ENCODE results near the gene COASY. TPM values are rescaled to one million over a fixed set of nuclear protein-coding genes. Genes with fewer than 3 reads are reported as not detected.
A peak's percentile ranks its signal among the peaks of the same experiment; 100 is the strongest.

The COASY gene
- total and polyA plus RNA-seq, 2 experiments from 2014 or later, result 60.1 to 72.1 TPM

DNA sequence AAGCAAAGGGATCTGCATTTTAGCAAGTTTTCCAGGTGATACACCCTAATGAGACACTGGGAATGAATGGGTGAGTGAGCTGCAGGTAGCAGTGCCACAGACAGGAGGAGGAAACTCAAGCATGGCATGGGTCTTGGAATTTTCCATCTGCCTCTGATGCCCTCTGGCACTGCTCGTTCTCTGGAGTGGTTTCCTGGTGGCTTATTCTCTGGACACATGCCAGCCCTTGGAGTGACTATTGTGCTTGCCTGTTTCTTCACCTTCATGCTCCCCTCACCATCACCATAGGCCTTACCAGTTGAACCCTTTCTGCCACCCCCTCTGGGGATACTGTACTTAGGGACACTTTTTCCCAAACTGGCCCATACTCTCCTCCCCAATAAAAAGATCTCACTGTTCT lies 1.6 kb downstream of the COASY start:
- ATAC-seq (no peak), DNase-seq (ENCODE audit: low spot score) (no peak)
- Histone ChIP-seq H2AFZ (no peak overlapping the region), H3K4me1 (ENCODE audit: insufficient read depth) (peaks cover 19% of the 10 kb centered on the region), H3K4me3 (no peak overlapping the region; the same call in 1 of the 2 replicates), H3K27me3 (ENCODE audit: insufficient read depth) (no peaks in the 10 kb centered on the region), H3K27ac (ENCODE audit: low read depth) (no peak overlapping the region), H3K4me2 (peak overlapping the region; percentile 81), H4K20me1 (replicated peaks; ENCODE audit: insufficient read depth) (no peaks in the 10 kb centered on the region), H3F3A (replicated peaks; ENCODE audit: low read depth) (peaks cover 27% of the 10 kb centered on the region), H3K79me2 (replicated peaks; ENCODE audit: insufficient read depth) (peaks cover 27% of the 10 kb centered on the region), H3K36me3 (ENCODE audit: insufficient read depth) (peaks cover 2% of the 10 kb centered on the region; the same call in 1 of the 2 replicates), H3K9me2 (ENCODE audit: insufficient read depth) (no peaks in the 10 kb centered on the region)
- H3K27me3 Mint-ChIP-seq (ENCODE audit: insufficient read depth, low read depth, poor library complexity), result peaks cover 15% of the 10 kb centered on the region
- H3K9me3 Mint-ChIP-seq, result no peaks in the 10 kb centered on the region
- TF ChIP-seq ZNF331 (CRISPR knock-in tag; IDR thresholded peaks at IDR 0.05; ENCODE audit: low read depth), result no peak
- TF ChIP-seq, protein P1, sequence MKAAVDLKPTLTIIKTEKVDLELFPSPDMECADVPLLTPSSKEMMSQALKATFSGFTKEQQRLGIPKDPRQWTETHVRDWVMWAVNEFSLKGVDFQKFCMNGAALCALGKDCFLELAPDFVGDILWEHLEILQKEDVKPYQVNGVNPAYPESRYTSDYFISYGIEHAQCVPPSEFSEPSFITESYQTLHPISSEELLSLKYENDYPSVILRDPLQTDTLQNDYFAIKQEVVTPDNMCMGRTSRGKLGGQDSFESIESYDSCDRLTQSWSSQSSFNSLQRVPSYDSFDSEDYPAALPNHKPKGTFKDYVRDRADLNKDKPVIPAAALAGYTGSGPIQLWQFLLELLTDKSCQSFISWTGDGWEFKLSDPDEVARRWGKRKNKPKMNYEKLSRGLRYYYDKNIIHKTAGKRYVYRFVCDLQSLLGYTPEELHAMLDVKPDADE (IDR thresholded peaks at IDR 0.05), result no peak
- TF ChIP-seq EZH2phosphoT487 (IDR thresholded peaks at IDR 0.05; ENCODE audit: unreplicated experiment), result no peak
- no peak for TF ChIP-seq NANOG (IDR thresholded peaks at IDR 0.05; ENCODE audit: borderline replicate concordance)
- TF ChIP-seq EZH2 (IDR thresholded peaks at IDR 0.05; ENCODE audit: low read depth, unreplicated experiment), result no peak
- TF ChIP-seq, protein P2, sequence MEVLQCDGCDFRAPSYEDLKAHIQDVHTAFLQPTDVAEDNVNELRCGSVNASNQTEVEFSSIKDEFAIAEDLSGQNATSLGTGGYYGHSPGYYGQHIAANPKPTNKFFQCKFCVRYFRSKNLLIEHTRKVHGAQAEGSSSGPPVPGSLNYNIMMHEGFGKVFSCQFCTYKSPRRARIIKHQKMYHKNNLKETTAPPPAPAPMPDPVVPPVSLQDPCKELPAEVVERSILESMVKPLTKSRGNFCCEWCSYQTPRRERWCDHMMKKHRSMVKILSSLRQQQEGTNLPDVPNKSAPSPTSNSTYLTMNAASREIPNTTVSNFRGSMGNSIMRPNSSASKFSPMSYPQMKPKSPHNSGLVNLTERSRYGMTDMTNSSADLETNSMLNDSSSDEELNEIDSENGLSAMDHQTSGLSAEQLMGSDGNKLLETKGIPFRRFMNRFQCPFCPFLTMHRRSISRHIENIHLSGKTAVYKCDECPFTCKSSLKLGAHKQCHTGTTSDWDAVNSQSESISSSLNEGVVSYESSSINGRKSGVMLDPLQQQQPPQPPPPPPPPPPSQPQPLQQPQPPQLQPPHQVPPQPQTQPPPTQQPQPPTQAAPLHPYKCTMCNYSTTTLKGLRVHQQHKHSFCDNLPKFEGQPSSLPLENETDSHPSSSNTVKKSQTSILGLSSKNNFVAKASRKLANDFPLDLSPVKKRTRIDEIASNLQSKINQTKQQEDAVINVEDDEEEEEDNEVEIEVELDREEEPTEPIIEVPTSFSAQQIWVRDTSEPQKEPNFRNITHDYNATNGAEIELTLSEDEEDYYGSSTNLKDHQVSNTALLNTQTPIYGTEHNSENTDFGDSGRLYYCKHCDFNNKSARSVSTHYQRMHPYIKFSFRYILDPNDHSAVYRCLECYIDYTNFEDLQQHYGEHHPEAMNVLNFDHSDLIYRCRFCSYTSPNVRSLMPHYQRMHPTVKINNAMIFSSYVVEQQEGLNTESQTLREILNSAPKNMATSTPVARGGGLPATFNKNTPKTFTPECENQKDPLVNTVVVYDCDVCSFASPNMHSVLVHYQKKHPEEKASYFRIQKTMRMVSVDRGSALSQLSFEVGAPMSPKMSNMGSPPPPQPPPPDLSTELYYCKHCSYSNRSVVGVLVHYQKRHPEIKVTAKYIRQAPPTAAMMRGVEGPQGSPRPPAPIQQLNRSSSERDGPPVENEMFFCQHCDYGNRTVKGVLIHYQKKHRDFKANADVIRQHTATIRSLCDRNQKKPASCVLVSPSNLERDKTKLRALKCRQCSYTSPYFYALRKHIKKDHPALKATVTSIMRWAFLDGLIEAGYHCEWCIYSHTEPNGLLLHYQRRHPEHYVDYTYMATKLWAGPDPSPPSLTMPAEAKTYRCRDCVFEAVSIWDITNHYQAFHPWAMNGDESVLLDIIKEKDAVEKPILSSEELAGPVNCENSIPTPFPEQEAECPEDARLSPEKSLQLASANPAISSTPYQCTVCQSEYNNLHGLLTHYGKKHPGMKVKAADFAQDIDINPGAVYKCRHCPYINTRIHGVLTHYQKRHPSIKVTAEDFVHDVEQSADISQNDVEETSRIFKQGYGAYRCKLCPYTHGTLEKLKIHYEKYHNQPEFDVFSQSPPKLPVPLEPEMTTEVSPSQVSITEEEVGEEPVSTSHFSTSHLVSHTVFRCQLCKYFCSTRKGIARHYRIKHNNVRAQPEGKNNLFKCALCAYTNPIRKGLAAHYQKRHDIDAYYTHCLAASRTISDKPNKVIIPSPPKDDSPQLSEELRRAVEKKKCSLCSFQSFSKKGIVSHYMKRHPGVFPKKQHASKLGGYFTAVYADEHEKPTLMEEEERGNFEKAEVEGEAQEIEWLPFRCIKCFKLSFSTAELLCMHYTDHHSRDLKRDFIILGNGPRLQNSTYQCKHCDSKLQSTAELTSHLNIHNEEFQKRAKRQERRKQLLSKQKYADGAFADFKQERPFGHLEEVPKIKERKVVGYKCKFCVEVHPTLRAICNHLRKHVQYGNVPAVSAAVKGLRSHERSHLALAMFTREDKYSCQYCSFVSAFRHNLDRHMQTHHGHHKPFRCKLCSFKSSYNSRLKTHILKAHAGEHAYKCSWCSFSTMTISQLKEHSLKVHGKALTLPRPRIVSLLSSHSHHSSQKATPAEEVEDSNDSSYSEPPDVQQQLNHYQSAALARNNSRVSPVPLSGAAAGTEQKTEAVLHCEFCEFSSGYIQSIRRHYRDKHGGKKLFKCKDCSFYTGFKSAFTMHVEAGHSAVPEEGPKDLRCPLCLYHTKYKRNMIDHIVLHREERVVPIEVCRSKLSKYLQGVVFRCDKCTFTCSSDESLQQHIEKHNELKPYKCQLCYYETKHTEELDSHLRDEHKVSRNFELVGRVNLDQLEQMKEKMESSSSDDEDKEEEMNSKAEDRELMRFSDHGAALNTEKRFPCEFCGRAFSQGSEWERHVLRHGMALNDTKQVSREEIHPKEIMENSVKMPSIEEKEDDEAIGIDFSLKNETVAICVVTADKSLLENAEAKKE (CRISPR knock-in tag; IDR thresholded peaks at IDR 0.05), result no peak
- no peak for TF ChIP-seq JUNB (IDR thresholded peaks at IDR 0.05; ENCODE audit: unreplicated experiment)
- no peak for TF ChIP-seq CREB1 (CRISPR knock-in tag; IDR thresholded peaks at IDR 0.05; ENCODE audit: low read depth)
- TF ChIP-seq, protein P3, sequence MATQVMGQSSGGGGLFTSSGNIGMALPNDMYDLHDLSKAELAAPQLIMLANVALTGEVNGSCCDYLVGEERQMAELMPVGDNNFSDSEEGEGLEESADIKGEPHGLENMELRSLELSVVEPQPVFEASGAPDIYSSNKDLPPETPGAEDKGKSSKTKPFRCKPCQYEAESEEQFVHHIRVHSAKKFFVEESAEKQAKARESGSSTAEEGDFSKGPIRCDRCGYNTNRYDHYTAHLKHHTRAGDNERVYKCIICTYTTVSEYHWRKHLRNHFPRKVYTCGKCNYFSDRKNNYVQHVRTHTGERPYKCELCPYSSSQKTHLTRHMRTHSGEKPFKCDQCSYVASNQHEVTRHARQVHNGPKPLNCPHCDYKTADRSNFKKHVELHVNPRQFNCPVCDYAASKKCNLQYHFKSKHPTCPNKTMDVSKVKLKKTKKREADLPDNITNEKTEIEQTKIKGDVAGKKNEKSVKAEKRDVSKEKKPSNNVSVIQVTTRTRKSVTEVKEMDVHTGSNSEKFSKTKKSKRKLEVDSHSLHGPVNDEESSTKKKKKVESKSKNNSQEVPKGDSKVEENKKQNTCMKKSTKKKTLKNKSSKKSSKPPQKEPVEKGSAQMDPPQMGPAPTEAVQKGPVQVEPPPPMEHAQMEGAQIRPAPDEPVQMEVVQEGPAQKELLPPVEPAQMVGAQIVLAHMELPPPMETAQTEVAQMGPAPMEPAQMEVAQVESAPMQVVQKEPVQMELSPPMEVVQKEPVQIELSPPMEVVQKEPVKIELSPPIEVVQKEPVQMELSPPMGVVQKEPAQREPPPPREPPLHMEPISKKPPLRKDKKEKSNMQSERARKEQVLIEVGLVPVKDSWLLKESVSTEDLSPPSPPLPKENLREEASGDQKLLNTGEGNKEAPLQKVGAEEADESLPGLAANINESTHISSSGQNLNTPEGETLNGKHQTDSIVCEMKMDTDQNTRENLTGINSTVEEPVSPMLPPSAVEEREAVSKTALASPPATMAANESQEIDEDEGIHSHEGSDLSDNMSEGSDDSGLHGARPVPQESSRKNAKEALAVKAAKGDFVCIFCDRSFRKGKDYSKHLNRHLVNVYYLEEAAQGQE (IDR thresholded peaks at IDR 0.05; ENCODE audit: unreplicated experiment), result no peak
- no peak for TF ChIP-seq POLR2AphosphoS5 (IDR thresholded peaks at IDR 0.05; ENCODE audit: low read depth)
- peaks cover 34% of the 10 kb centered on the region for H3K36me3 Mint-ChIP-seq (ENCODE audit: low read depth)
- H3K4me3 Mint-ChIP-seq, result peak overlapping the region; percentile 96
- peaks cover 24% of the 10 kb centered on the region for H3K4me1 Mint-ChIP-seq
- H3K27ac Mint-ChIP-seq, result no peak overlapping the region

Measured in GM23338 (cell line).